ENCODE data around the gene PRKN.

Gene PRKN

GRCh38 chr6:161667957-161668356 is 1059.6 kb downstream of the PRKN start:
- Histone ChIP-seq H3K4me1 (ENCODE audit: insufficient read depth, low read length) (no peaks in the 10 kb centered on the region), H3K9me3 (ENCODE audit: control insufficient read depth, insufficient read depth, low read length) (no peaks in the 10 kb centered on the region), H3K9ac (ENCODE audit: low read depth, low read length) (no peak overlapping the region), H3K36me3 (ENCODE audit: insufficient read depth, low read length) (no peaks in the 10 kb centered on the region)

GRCh38 chr6:161663682-161664081 is 1063.9 kb downstream of the PRKN start:
- no peak overlapping the region for H3K9ac ChIP-seq (ENCODE audit: low read depth, low read length)
- peaks cover 2% of the 10 kb centered on the region; the same call in 1 of the 2 replicates for H3K9me3 ChIP-seq (ENCODE audit: control insufficient read depth, insufficient read depth, low read length)
- no peaks in the 10 kb centered on the region for H3K4me1 ChIP-seq (ENCODE audit: insufficient read depth, low read length)
- H3K36me3 ChIP-seq (ENCODE audit: insufficient read depth, low read length): no peaks in the 10 kb centered on the region

GRCh38 chr6:161660666-161661571 is 1066.6 kb downstream of the PRKN start:
- Histone ChIP-seq H3K36me3 (ENCODE audit: insufficient read depth, low read length) (no peaks in the 10 kb centered on the region), H3K9me3 (ENCODE audit: control insufficient read depth, insufficient read depth, low read length) (peaks cover 2% of the 10 kb centered on the region; the same call in 1 of the 2 replicates), H3K9ac (ENCODE audit: low read depth, low read length) (no peak overlapping the region), H3K4me1 (ENCODE audit: insufficient read depth, low read length) (no peaks in the 10 kb centered on the region)

- no peaks in the 10 kb centered on the region for H3K36me3 ChIP-seq (ENCODE audit: insufficient read depth, low read length)
- H3K9me3 ChIP-seq (ENCODE audit: control insufficient read depth, insufficient read depth, low read length): peaks cover 2% of the 10 kb centered on the region; the same call in 1 of the 2 replicates
- H3K9ac ChIP-seq (ENCODE audit: low read depth, low read length): no peak overlapping the region
- H3K4me1 ChIP-seq (ENCODE audit: insufficient read depth, low read length): no peaks in the 10 kb centered on the region
Measured at GRCh38 chr6:161658211-161658610, 1069.4 kb downstream of the PRKN start.

GRCh38 chr6:161654209-161654608 is 1073.4 kb downstream of the PRKN start:
- Histone ChIP-seq H3K9ac (ENCODE audit: low read depth, low read length) (no peak overlapping the region), H3K4me1 (ENCODE audit: insufficient read depth, low read length) (no peaks in the 10 kb centered on the region), H3K36me3 (ENCODE audit: insufficient read depth, low read length) (no peaks in the 10 kb centered on the region), H3K9me3 (ENCODE audit: control insufficient read depth, insufficient read depth, low read length) (no peaks in the 10 kb centered on the region)

- Histone ChIP-seq H3K4me1 (ENCODE audit: insufficient read depth, low read length) (no peaks in the 10 kb centered on the region), H3K9me3 (ENCODE audit: control insufficient read depth, insufficient read depth, low read length) (no peaks in the 10 kb centered on the region), H3K36me3 (ENCODE audit: insufficient read depth, low read length) (no peaks in the 10 kb centered on the region), H3K9ac (ENCODE audit: low read depth, low read length) (no peak overlapping the region)
Measured at GRCh38 chr6:161651949-161652348, 1075.6 kb downstream of the PRKN start.

GRCh38 chr6:161649841-161650240 is 1077.7 kb downstream of the PRKN start:
- Histone ChIP-seq H3K4me1 (ENCODE audit: insufficient read depth, low read length) (no peaks in the 10 kb centered on the region), H3K36me3 (ENCODE audit: insufficient read depth, low read length) (no peaks in the 10 kb centered on the region), H3K9ac (ENCODE audit: low read depth, low read length) (no peak overlapping the region), H3K9me3 (ENCODE audit: control insufficient read depth, insufficient read depth, low read length) (no peaks in the 10 kb centered on the region)

GRCh38 chr6:161649068-161649467 is 1078.5 kb downstream of the PRKN start:
- Histone ChIP-seq H3K9ac (ENCODE audit: low read depth, low read length) (no peak overlapping the region), H3K4me1 (ENCODE audit: insufficient read depth, low read length) (no peaks in the 10 kb centered on the region), H3K9me3 (ENCODE audit: control insufficient read depth, insufficient read depth, low read length) (no peaks in the 10 kb centered on the region), H3K36me3 (ENCODE audit: insufficient read depth, low read length) (no peaks in the 10 kb centered on the region)

GRCh38 chr6:161647234-161647633 is 1080.3 kb downstream of the PRKN start:
- H3K36me3 ChIP-seq (ENCODE audit: insufficient read depth, low read length): no peaks in the 10 kb centered on the region
- no peaks in the 10 kb centered on the region for H3K9me3 ChIP-seq (ENCODE audit: control insufficient read depth, insufficient read depth, low read length)
- H3K4me1 ChIP-seq (ENCODE audit: insufficient read depth, low read length): no peaks in the 10 kb centered on the region
- no peak overlapping the region for H3K9ac ChIP-seq (ENCODE audit: low read depth, low read length)

GRCh38 chr6:161644521-161644920 is 1083.0 kb downstream of the PRKN start:
- Histone ChIP-seq H3K4me1 (ENCODE audit: insufficient read depth, low read length) (no peaks in the 10 kb centered on the region), H3K9ac (ENCODE audit: low read depth, low read length) (no peak overlapping the region), H3K9me3 (ENCODE audit: control insufficient read depth, insufficient read depth, low read length) (no peaks in the 10 kb centered on the region; the same call in 1 of the 2 replicates), H3K36me3 (ENCODE audit: insufficient read depth, low read length) (no peaks in the 10 kb centered on the region)

GRCh38 chr6:161641175-161641574 is 1086.4 kb downstream of the PRKN start:
- Histone ChIP-seq H3K9ac (ENCODE audit: low read depth, low read length) (no peak overlapping the region), H3K9me3 (ENCODE audit: control insufficient read depth, insufficient read depth, low read length) (peaks cover 3% of the 10 kb centered on the region; the same call in 1 of the 2 replicates), H3K36me3 (ENCODE audit: insufficient read depth, low read length) (no peaks in the 10 kb centered on the region), H3K4me1 (ENCODE audit: insufficient read depth, low read length) (no peaks in the 10 kb centered on the region)

GRCh38 chr6:161639772-161640171 is 1087.8 kb downstream of the PRKN start:
- Histone ChIP-seq H3K4me1 (ENCODE audit: insufficient read depth, low read length) (no peaks in the 10 kb centered on the region), H3K9ac (ENCODE audit: low read depth, low read length) (no peak overlapping the region), H3K9me3 (ENCODE audit: control insufficient read depth, insufficient read depth, low read length) (peaks cover 3% of the 10 kb centered on the region; the same call in 1 of the 2 replicates), H3K36me3 (ENCODE audit: insufficient read depth, low read length) (no peaks in the 10 kb centered on the region)

GRCh38 chr6:161637658-161638057 is 1089.9 kb downstream of the PRKN start:
- Histone ChIP-seq H3K36me3 (ENCODE audit: insufficient read depth, low read length) (no peaks in the 10 kb centered on the region), H3K9me3 (ENCODE audit: control insufficient read depth, insufficient read depth, low read length) (peaks cover 3% of the 10 kb centered on the region; the same call in 1 of the 2 replicates), H3K4me1 (ENCODE audit: insufficient read depth, low read length) (no peaks in the 10 kb centered on the region), H3K9ac (ENCODE audit: low read depth, low read length) (no peak overlapping the region)

GRCh38 chr6:161636882-161637430 is 1090.6 kb downstream of the PRKN start:
- H3K9me3 ChIP-seq (ENCODE audit: control insufficient read depth, insufficient read depth, low read length): peaks cover 3% of the 10 kb centered on the region; the same call in 1 of the 2 replicates
- no peaks in the 10 kb centered on the region for H3K36me3 ChIP-seq (ENCODE audit: insufficient read depth, low read length)
- H3K9ac ChIP-seq (ENCODE audit: low read depth, low read length): no peak overlapping the region
- H3K4me1 ChIP-seq (ENCODE audit: insufficient read depth, low read length): no peaks in the 10 kb centered on the region

- Histone ChIP-seq H3K4me1 (ENCODE audit: insufficient read depth, low read length) (no peaks in the 10 kb centered on the region), H3K36me3 (ENCODE audit: insufficient read depth, low read length) (no peaks in the 10 kb centered on the region), H3K9ac (ENCODE audit: low read depth, low read length) (no peak overlapping the region), H3K9me3 (ENCODE audit: control insufficient read depth, insufficient read depth, low read length) (peaks cover 3% of the 10 kb centered on the region; the same call in 1 of the 2 replicates)
Measured at GRCh38 chr6:161635975-161636374, 1091.6 kb downstream of the PRKN start.
